Measurements from ENCODE around the gene MYO9A. TPM values are rescaled to one million over a fixed set of nuclear protein-coding genes. Genes with fewer than 3 reads are reported as not detected.

Gene MYO9A
- total and polyA plus RNA-seq, 10 of the 15 experiments (the other 5 are each of a cell fraction or from before 2014, with no cell fraction given), result 3.3 to 25.3 (median 12.2) TPM

DNA sequence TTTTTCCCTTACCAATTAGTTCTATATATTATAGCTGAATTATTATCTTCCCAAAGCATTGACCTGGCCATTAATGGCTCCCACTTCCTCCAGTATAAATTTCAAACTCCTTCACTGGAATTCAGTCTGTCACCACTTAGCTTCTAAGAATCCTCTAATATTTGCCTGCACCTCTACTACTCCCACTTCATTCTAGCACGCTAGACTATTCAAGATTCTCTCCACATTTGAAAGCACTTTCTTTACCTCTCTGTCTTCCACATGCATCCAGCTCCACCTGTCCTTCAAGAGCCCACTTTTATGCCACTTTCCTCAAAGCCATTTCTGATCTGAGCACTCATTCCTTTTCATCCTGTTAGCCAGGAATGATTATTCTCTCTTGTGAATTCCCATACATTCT, 15.3 kb upstream of the MYO9A start:
- FAIRE-seq (no peak), ATAC-seq (no peak), DNase-seq (ENCODE audit: low read depth, low spot score) (no peak)
- ChIA-PET POLR2A (interaction anchor here (1.4 kb wide), 1 partner anchor 15 kb away, joined by 8 read pairs; the partner anchor contains the start of genes MYO9A and SENP8), RAD21 (ENCODE audit: unreplicated experiment) (interaction anchor here (1.6 kb wide), 1 partner anchor 8 kb away, joined by 5 read pairs; no protein-coding TSS in a partner anchor), CTCF (interaction anchor here (0.6 to 2.1 kb wide), 3 partner anchors 15 to 91 kb away, joined by 3 to 7 read pairs (median 6); partner anchors contain the start of genes MYO9A and SENP8), SMC1A (ENCODE audit: uncharacterized antibody, unreplicated experiment) (interaction anchor here (0.7 to 1.6 kb wide), 2 partner anchors 10 to 389 kb away, joined by 3 to 4 read pairs; no protein-coding TSS in a partner anchor)
- Histone ChIP-seq H3K27ac (ENCODE audit: control insufficient read depth, insufficient read depth) (no peak overlapping the region), H2AFZ (ENCODE audit: control insufficient read depth, low read depth, low read length) (no peak overlapping the region), H4K20me1 (ENCODE audit: control insufficient read depth, insufficient read depth) (no peaks in the 10 kb centered on the region), H3K4me2 (ENCODE audit: control insufficient read depth, insufficient read depth) (no peak overlapping the region), H3K9ac (ENCODE audit: control insufficient read depth, insufficient read depth, low read length) (no peak overlapping the region), H3K27me3 (replicated peaks in 1 of 2; ENCODE audit: control insufficient read depth in 2 of 2, insufficient read depth in 2 of 2, low read length in 1 of 2) (no peaks in the 10 kb centered on the region), H3K4me1 (ENCODE audit: control insufficient read depth, insufficient read depth, low read length) (0 out of 2 replicates have a peak, but pooled peaks cover 3% of the 10 kb centered on the region), H3K9me3 (replicated peaks; ENCODE audit: control insufficient read depth, insufficient read depth, low read length) (no peaks in the 10 kb centered on the region), H3K79me2 (ENCODE audit: control insufficient read depth, insufficient read depth, low read length) (no peaks in the 10 kb centered on the region), H3K36me3 (ENCODE audit: control insufficient read depth in 2 of 2, insufficient read depth in 2 of 2, low read length in 1 of 2) (no peaks in the 10 kb centered on the region), H3K4me3 (no peak overlapping the region)
- in situ Hi-C loops (cut with MboI) (no loop called here), intact Hi-C loops (cut with micrococcal nuclease; ENCODE audit: unreplicated experiment) (no loop called here)
- TF ChIP-seq POLR2AphosphoS5 (IDR thresholded peaks at IDR 0.05; ENCODE audit: low read length), result no peak
- TF ChIP-seq, protein P1, sequence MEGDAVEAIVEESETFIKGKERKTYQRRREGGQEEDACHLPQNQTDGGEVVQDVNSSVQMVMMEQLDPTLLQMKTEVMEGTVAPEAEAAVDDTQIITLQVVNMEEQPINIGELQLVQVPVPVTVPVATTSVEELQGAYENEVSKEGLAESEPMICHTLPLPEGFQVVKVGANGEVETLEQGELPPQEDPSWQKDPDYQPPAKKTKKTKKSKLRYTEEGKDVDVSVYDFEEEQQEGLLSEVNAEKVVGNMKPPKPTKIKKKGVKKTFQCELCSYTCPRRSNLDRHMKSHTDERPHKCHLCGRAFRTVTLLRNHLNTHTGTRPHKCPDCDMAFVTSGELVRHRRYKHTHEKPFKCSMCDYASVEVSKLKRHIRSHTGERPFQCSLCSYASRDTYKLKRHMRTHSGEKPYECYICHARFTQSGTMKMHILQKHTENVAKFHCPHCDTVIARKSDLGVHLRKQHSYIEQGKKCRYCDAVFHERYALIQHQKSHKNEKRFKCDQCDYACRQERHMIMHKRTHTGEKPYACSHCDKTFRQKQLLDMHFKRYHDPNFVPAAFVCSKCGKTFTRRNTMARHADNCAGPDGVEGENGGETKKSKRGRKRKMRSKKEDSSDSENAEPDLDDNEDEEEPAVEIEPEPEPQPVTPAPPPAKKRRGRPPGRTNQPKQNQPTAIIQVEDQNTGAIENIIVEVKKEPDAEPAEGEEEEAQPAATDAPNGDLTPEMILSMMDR (IDR thresholded peaks at IDR 0.05 in 2 of 3, conservative IDR thresholded peaks at IDR 0.05 in 1 of 3; ENCODE audit: control insufficient read depth in 2 of 3, extremely low read depth in 1 of 3, insufficient read depth in 1 of 3, low read depth in 3 of 3, low read length in 3 of 3), result no peak
- no peak for TF ChIP-seq CBX3 (IDR thresholded peaks at IDR 0.05; ENCODE audit: borderline replicate concordance, low read depth)
- TF ChIP-seq ATF3 (IDR thresholded peaks at IDR 0.05; ENCODE audit: borderline replicate concordance, extremely low read depth, low read depth, low read length), result no peak
- TF ChIP-seq MTA2 (IDR thresholded peaks at IDR 0.05; ENCODE audit: low read depth), result no peak
- TF ChIP-seq, protein P2, sequence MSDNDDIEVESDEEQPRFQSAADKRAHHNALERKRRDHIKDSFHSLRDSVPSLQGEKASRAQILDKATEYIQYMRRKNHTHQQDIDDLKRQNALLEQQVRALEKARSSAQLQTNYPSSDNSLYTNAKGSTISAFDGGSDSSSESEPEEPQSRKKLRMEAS (IDR thresholded peaks at IDR 0.05; ENCODE audit: low read depth, low read length), result no peak
- TF ChIP-seq HDAC2 (IDR thresholded peaks at IDR 0.05), result no peak
- no peak for TF ChIP-seq E4F1 (IDR thresholded peaks at IDR 0.05; ENCODE audit: borderline replicate concordance, partially characterized antibody)
- TF ChIP-seq, protein P3, sequence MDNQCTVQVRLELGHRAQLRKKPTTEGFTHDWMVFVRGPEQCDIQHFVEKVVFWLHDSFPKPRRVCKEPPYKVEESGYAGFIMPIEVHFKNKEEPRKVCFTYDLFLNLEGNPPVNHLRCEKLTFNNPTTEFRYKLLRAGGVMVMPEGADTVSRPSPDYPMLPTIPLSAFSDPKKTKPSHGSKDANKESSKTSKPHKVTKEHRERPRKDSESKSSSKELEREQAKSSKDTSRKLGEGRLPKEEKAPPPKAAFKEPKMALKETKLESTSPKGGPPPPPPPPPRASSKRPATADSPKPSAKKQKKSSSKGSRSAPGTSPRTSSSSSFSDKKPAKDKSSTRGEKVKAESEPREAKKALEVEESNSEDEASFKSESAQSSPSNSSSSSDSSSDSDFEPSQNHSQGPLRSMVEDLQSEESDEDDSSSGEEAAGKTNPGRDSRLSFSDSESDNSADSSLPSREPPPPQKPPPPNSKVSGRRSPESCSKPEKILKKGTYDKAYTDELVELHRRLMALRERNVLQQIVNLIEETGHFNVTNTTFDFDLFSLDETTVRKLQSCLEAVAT (IDR thresholded peaks at IDR 0.05), result no peak
- no peak for TF ChIP-seq EED (IDR thresholded peaks at IDR 0.05; ENCODE audit: low read depth)
- TF ChIP-seq, protein P4, sequence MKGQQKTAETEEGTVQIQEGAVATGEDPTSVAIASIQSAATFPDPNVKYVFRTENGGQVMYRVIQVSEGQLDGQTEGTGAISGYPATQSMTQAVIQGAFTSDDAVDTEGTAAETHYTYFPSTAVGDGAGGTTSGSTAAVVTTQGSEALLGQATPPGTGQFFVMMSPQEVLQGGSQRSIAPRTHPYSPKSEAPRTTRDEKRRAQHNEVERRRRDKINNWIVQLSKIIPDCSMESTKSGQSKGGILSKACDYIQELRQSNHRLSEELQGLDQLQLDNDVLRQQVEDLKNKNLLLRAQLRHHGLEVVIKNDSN (IDR thresholded peaks at IDR 0.05; ENCODE audit: borderline replicate concordance, extremely low read length, insufficient read depth, low read depth, low read length), result no peak
- WGBS (ENCODE audit: insufficient coverage, insufficient replicate concordance, low lambda C conversion rate, missing lambda C conversion rate), result 94% methylated on average over 1 of the region's 1 CpG
- no TSS peak for BruUV-seq (replicated peaks)

All from GM12878 (cell line).